ENCODE measurements around the gene ZMYND8.

ZMYND8 gene

GRCh38 chr20:47330933-47331708 lies 25.4 kb downstream of the ZMYND8 start:
- no peak for DNase-seq

DNA sequence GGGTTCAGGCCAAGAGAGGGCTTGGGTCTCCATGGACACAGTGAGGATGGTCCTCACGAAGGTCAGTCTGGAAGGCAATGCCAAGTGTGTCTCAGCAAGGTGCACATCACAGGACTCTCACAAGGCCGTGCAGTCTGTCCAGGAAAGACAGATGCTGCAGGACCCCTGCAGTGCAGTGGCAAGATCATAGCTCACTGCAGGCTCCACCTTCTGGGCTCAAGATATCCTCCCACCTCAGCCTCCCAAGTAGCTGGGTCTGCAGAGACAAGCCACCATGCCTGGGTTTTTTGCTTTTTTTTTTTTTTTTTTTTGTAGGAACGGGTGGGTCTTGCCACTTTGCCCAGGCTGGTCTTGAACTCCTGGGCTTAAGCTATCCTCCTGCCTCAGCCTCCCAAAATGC lies 26.4 kb downstream of the ZMYND8 start:
- no peak for DNase-seq

DNA sequence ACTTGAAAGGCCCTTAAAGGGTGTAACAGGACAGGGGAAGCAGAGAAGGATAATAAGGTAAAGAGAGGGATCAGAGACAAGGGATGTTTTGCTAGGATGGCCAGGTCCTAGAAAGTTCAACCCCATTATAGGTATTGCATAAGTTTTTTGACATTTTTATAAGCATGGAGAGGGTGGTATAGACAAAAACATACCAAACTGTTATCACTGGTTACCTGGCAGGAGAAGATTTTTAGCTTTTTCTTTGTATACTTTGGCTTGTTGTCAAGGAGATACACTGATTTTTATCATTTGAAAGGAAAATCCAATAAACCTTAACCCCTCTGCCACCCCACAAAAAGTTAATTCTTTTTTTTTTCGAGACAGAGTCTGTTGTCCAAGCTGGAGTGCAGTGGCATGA lies 28.4 kb downstream of the ZMYND8 start:
- no peak for DNase-seq

DNA sequence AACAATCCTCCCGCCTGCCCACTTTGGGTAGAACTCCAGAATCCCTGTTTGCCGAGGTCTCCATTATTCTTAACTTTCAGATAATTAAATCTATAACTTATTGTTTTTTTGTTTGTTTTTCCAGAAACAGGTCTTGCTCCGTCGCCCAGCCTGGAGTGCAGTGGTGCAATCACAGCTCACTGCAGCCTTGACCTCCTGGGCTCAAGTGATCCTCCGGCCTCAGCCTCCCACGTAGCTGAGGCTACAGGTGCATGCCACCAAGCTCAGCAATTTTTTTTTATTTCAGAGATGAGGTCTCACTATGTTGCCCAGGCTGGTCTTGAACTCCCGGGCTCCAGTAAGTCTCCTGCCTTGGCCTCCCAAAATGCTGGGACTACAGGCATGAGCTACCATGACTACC lies 28.8 kb downstream of the ZMYND8 start:
- DNase-seq, result no peak

GRCh38 chr20:47326658-47327268 lies 29.7 kb downstream of the ZMYND8 start:
- no peak for DNase-seq

GRCh38 chr20:47325242-47325641 lies 31.3 kb downstream of the ZMYND8 start:
- no peak for DNase-seq

GRCh38 chr20:47320990-47321805 lies 35.3 kb downstream of the ZMYND8 start:
- no peak for DNase-seq

GRCh38 chr20:47319517-47320252 lies 36.8 kb downstream of the ZMYND8 start:
- DNase-seq, result no peak

GRCh38 chr20:47318586-47319516 lies 37.6 kb downstream of the ZMYND8 start:
- DNase-seq, result no peak

- no peak for DNase-seq
Measured at GRCh38 chr20:47318027-47318585, 38.4 kb downstream of the ZMYND8 start.

GRCh38 chr20:47317127-47317895 lies 39.2 kb downstream of the ZMYND8 start:
- DNase-seq, result peak; percentile 48

GRCh38 chr20:47316776-47317126 lies 39.7 kb downstream of the ZMYND8 start:
- DNase-seq, result no peak

GRCh38 chr20:47315339-47316056 lies 41.0 kb downstream of the ZMYND8 start:
- no peak for DNase-seq

DNA sequence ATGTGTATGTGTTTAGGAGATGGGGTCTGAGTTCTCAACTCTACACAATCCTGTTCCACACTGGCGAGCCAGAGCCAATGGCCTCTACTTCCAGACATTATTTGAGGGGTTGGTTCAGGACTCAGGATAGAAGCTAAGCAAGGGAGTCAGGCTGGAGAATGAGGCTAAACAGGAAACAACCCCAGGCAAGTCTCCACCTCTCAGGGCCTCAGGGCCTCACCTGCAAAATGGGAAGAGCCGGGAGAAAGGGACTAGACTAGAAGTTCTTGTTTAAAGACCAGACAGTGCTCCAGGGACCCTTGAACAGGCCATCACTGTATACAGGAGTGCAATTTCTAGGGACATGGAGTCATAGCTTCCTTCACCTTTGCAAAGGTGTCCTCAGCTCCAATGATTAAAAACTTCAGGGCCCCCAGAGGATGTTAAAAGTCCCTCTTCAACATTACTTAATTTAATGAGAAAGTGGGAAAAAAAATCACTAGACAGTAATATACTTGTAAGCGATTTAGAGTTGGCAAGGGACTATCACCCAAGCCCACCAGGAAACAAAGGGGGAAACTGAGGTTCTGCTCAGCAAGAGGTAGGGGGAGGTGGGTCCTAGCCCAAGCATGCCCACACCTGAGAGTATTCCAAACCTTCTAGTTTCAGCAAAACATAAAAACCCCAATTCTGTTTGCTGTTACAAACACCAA lies 41.7 kb downstream of the ZMYND8 start:
- DNase-seq, result no peak

- DNase-seq, result no peak
Measured at GRCh38 chr20:47311967-47312681, 44.4 kb downstream of the ZMYND8 start.

DNA sequence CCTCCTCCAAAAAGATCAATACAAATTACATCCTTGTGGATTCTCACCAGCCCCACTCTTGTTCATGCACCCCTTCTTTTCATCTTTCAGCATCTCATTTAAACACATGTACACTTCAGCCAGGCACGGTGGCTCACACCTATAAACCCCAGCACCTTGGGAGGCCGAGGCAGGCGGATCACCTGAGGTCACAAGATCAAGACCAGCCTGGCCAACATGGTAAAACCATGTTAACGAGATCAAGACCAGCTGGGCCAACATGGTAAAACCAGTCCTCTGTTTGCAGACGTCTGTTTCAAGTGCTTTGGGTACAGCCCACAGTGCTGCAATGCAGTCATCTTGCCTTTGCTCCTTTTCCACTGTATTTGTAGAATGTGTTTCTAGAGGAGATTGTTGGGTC lies 45.3 kb downstream of the ZMYND8 start:
- DNase-seq, result no peak

DNA sequence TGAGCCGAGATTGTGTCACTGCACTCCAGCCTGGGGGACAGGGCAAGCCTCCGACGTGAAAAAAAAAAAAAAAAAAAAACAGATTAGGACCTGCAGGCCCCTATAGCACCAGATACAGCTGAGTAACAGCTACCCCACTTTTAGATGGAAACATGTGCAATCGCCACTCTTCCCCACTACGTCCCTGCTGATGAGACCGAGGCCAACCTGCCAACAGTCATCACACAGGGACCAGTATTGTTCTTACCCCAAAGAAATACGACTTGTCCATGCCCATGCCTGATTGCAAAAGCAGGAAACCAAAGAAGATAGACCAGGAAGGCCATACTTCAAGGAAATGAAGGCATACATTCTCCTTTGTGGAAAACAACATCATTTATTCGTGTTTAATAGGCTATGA lies 45.8 kb downstream of the ZMYND8 start:
- DNase-seq, result no peak

- DNase-seq, result no peak
Measured at GRCh38 chr20:47309806-47310426, 46.6 kb downstream of the ZMYND8 start.

Data from CD4-positive, alpha-beta T cell treated with Interferon gamma for 1 hour (primary cell).